ENCODE data around the gene APLP2.
"Not testable (repeated sequence)": the region's sequence is repeated elsewhere in the genome, so short reads cannot be mapped to it uniquely, and the experiment has no call there.

APLP2 gene

GRCh38 chr11:130069659-130070108 is at the start of gene APLP2:
TSS of gene APLP2 (plus strand) at chr11:130069894. CDS start at chr11:130069978, 84 bp downstream.
- DNase-seq (ENCODE audit: low spot score), result peak; percentile 97

GRCh38 chr11:130020323-130020722 is 49.4 kb upstream of the APLP2 start:
- DNase-seq (ENCODE audit: low spot score), result no peak

- DNase-seq (ENCODE audit: low spot score), result not testable (repeated sequence)
Measured at GRCh38 chr11:130021606-130022005, 48.1 kb upstream of the APLP2 start.

GRCh38 chr11:130022799-130023198 is 46.9 kb upstream of the APLP2 start:
- DNase-seq (ENCODE audit: low spot score), result no peak

- DNase-seq (ENCODE audit: low spot score), result peak; percentile 67
Measured at GRCh38 chr11:130023204-130023603, 46.5 kb upstream of the APLP2 start.

GRCh38 chr11:130024361-130024760 is 45.3 kb upstream of the APLP2 start:
- no peak for DNase-seq (ENCODE audit: low spot score)

- no peak for DNase-seq (ENCODE audit: low spot score)
Measured at GRCh38 chr11:130025371-130025770, 44.3 kb upstream of the APLP2 start.

- no peak for DNase-seq (ENCODE audit: low spot score)
Measured at GRCh38 chr11:130029137-130029536, 40.6 kb upstream of the APLP2 start.

GRCh38 chr11:130031056-130031455 is 38.6 kb upstream of the APLP2 start:
- DNase-seq (ENCODE audit: low spot score), result no peak

- no peak for DNase-seq (ENCODE audit: low spot score)
Measured at GRCh38 chr11:130031945-130032344, 37.7 kb upstream of the APLP2 start.

- DNase-seq (ENCODE audit: low spot score), result no peak
Measured at GRCh38 chr11:130032931-130033330, 36.8 kb upstream of the APLP2 start.

GRCh38 chr11:130034236-130034635 is 35.5 kb upstream of the APLP2 start:
- DNase-seq (ENCODE audit: low spot score), result peak; percentile 27

GRCh38 chr11:130037058-130037457 is 32.6 kb upstream of the APLP2 start:
- DNase-seq (ENCODE audit: low spot score), result no peak

GRCh38 chr11:130037881-130038585 is 31.7 kb upstream of the APLP2 start:
- DNase-seq (ENCODE audit: low spot score), result no peak

GRCh38 chr11:130040281-130040940 is 29.3 kb upstream of the APLP2 start:
- no peak for DNase-seq (ENCODE audit: low spot score)

- DNase-seq (ENCODE audit: low spot score), result no peak
Measured at GRCh38 chr11:130042093-130042591, 27.6 kb upstream of the APLP2 start.

- DNase-seq (ENCODE audit: low spot score), result no peak
Measured at GRCh38 chr11:130043575-130043974, 26.1 kb upstream of the APLP2 start.

- DNase-seq (ENCODE audit: low spot score), result no peak
Measured at GRCh38 chr11:130047141-130047540, 22.6 kb upstream of the APLP2 start.

- no peak for DNase-seq (ENCODE audit: low spot score)
Measured at GRCh38 chr11:130049328-130049771, 20.3 kb upstream of the APLP2 start.

- DNase-seq (ENCODE audit: low spot score), result no peak
Measured at GRCh38 chr11:130050257-130050656, 19.4 kb upstream of the APLP2 start.

GRCh38 chr11:130051082-130051481 is 18.6 kb upstream of the APLP2 start:
- DNase-seq (ENCODE audit: low spot score), result no peak

GRCh38 chr11:130052567-130052966 is 17.1 kb upstream of the APLP2 start:
- no peak for DNase-seq (ENCODE audit: low spot score)

GRCh38 chr11:130054966-130055365 is 14.7 kb upstream of the APLP2 start:
- DNase-seq (ENCODE audit: low spot score), result no peak
